ENCODE results near the gene GSDMA. TPM values are rescaled to one million over a fixed set of nuclear protein-coding genes. Genes with fewer than 3 reads are reported as not detected.

GSDMA gene
- total RNA-seq, 1 experiment from 2014 or later = not detected

- Histone ChIP-seq H2BK12ac (ENCODE audit: insufficient read length, low read depth, low read length) (no peak overlapping the region), H4K8ac (replicated peaks; ENCODE audit: insufficient read length, low read depth, low read length) (no peak overlapping the region), H3K27me3 (ENCODE audit: insufficient read depth, low read length) (no peaks in the 10 kb centered on the region), H4K91ac (ENCODE audit: insufficient read length, low read depth, low read length) (no peak overlapping the region), H2BK20ac (ENCODE audit: low read depth, low read length, poor library complexity, severe bottlenecking) (no peak overlapping the region), H2BK120ac (ENCODE audit: low read depth, low read length, poor library complexity, severe bottlenecking) (no peak overlapping the region), H3K9me3 (ENCODE audit: control insufficient read depth, low read depth, low read length) (no peaks in the 10 kb centered on the region), H2AFZ (ENCODE audit: low read length) (no peak overlapping the region), H3K9ac (ENCODE audit: extremely low read depth, insufficient read length, low read length) (no peak overlapping the region), H4K5ac (ENCODE audit: insufficient read length, low read depth, low read length) (no peak overlapping the region), H2BK15ac (ENCODE audit: low read depth, low read length) (no peak overlapping the region), H3K79me2 (ENCODE audit: insufficient read depth, low read length) (no peaks in the 10 kb centered on the region), H2BK5ac (ENCODE audit: insufficient read length, low read length) (no peak overlapping the region), H3K79me1 (ENCODE audit: insufficient read depth, low read depth, low read length, poor library complexity, severe bottlenecking) (no peaks in the 10 kb centered on the region), H4K20me1 (ENCODE audit: control insufficient read depth, insufficient read depth, insufficient read length) (no peaks in the 10 kb centered on the region), H2AK5ac (ENCODE audit: insufficient read length, low read length) (no peak overlapping the region), H3K4me2 (ENCODE audit: insufficient read depth, insufficient read length, low read length) (no peak overlapping the region), H3K27ac (ENCODE audit: insufficient read length, low read depth, low read length) (no peak overlapping the region), H3T11ph (ENCODE audit: low read length) (no peak overlapping the region), H3K4me1 (ENCODE audit: insufficient read depth, low read length) (no peaks in the 10 kb centered on the region), H3K14ac (ENCODE audit: insufficient read depth, low read length) (no peak overlapping the region), H3K18ac (ENCODE audit: insufficient read length, low read depth, low read length) (no peak overlapping the region), H3K23ac (ENCODE audit: insufficient read length, low read depth, low read length) (no peak overlapping the region), H3K56ac (ENCODE audit: insufficient read length, low read depth, low read length) (no peak overlapping the region), H3K4ac (ENCODE audit: low read depth, low read length) (no peak overlapping the region), H3K23me2 (ENCODE audit: insufficient read length, low read depth, low read length, poor library complexity, severe bottlenecking) (no peaks in the 10 kb centered on the region)
- DNase-seq = no peak
- Mint-ChIP-seq H3K27ac (no peak overlapping the region), H3K36me3 (ENCODE audit: insufficient read depth in 1 of 3, low read depth in 3 of 3) (peaks cover 6 to 22% (median 16%) of the 10 kb centered on the region in 3 experiments; a peak in 6 of 7 replicates), H3K9me3 (no peaks in the 10 kb centered on the region), H3K4me1 (peaks cover 0 to 2% of the 10 kb centered on the region in 2 experiments; a peak in 1 of 4 replicates), H3K4me3 (no peak overlapping the region), H3K27me3 (ENCODE audit: low read depth) (no peaks in the 10 kb centered on the region)
- TF ChIP-seq, protein P1, sequence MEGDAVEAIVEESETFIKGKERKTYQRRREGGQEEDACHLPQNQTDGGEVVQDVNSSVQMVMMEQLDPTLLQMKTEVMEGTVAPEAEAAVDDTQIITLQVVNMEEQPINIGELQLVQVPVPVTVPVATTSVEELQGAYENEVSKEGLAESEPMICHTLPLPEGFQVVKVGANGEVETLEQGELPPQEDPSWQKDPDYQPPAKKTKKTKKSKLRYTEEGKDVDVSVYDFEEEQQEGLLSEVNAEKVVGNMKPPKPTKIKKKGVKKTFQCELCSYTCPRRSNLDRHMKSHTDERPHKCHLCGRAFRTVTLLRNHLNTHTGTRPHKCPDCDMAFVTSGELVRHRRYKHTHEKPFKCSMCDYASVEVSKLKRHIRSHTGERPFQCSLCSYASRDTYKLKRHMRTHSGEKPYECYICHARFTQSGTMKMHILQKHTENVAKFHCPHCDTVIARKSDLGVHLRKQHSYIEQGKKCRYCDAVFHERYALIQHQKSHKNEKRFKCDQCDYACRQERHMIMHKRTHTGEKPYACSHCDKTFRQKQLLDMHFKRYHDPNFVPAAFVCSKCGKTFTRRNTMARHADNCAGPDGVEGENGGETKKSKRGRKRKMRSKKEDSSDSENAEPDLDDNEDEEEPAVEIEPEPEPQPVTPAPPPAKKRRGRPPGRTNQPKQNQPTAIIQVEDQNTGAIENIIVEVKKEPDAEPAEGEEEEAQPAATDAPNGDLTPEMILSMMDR (conservative IDR thresholded peaks at IDR 0.05) = no peak
- WGBS (ENCODE audit: extremely low coverage, insufficient read length, low lambda C conversion rate) = no CpG with 5 or more reads among the region's 3 CpGs
These were observed 48.8 kb upstream of the GSDMA start for GRCh38 chr17:39913989-39914388.

Data from H9 (cell line).